ENCODE data around the gene TLR6. TPM values are rescaled to one million over a fixed set of nuclear protein-coding genes. Genes with fewer than 3 reads are reported as not detected.

The TLR6 gene
- total RNA-seq, 1 donor from 2014 or later, result not detected

DNA sequence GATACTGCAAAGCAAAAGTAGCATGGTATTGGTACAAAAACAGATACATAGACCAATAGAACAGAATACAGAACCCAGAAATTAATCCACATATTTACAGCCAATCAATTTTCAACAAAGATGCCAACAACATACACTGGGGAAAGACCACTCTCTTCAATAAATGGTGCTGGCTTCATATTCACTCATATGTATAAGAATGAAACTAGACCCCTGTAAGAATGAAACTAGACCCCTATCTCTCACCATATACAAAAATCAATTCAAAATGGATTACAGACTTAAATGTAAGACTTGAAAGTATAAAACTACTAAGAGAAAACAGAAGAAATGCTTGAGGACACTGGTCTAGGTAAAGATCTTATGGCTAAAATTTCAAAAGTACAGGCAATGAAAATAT, 19.3 kb downstream of the TLR6 start:
- Mint-ChIP-seq H3K36me3 (ENCODE audit: unreplicated experiment) (peaks cover 5% of the 10 kb centered on the region), H3K27ac (ENCODE audit: unreplicated experiment) (no peak overlapping the region), H3K4me1 (ENCODE audit: low read depth, unreplicated experiment) (no peaks in the 10 kb centered on the region), H3K4me3 (ENCODE audit: unreplicated experiment) (no peak overlapping the region), H3K27me3 (ENCODE audit: unreplicated experiment) (no peaks in the 10 kb centered on the region), H3K9me3 (ENCODE audit: unreplicated experiment) (no peaks in the 10 kb centered on the region)
- TF ChIP-seq, protein P1, sequence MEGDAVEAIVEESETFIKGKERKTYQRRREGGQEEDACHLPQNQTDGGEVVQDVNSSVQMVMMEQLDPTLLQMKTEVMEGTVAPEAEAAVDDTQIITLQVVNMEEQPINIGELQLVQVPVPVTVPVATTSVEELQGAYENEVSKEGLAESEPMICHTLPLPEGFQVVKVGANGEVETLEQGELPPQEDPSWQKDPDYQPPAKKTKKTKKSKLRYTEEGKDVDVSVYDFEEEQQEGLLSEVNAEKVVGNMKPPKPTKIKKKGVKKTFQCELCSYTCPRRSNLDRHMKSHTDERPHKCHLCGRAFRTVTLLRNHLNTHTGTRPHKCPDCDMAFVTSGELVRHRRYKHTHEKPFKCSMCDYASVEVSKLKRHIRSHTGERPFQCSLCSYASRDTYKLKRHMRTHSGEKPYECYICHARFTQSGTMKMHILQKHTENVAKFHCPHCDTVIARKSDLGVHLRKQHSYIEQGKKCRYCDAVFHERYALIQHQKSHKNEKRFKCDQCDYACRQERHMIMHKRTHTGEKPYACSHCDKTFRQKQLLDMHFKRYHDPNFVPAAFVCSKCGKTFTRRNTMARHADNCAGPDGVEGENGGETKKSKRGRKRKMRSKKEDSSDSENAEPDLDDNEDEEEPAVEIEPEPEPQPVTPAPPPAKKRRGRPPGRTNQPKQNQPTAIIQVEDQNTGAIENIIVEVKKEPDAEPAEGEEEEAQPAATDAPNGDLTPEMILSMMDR (IDR thresholded peaks at IDR 0.05; ENCODE audit: partially characterized antibody, unreplicated experiment), result no peak
- no peak for DNase-seq

DNA sequence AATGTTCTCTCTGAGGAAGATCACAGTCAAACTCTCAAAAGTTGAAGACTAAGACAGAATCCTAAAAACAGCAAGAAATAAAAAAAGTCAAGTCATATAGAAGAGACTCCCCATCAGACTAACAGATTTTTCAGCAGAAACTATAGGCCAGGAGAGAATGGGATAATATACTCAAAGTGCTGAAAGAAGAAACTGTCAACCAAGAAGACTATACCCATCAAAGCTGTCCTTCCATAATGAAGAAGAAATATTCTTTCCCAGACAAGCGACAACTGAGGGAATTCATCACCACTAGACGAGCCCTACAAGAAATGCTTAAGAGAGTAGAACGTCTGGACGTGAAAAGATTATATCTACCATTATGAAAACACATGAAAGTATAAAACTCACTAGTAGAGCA, 22.0 kb downstream of the TLR6 start:
- TF ChIP-seq, protein P1 (IDR thresholded peaks at IDR 0.05; ENCODE audit: partially characterized antibody, unreplicated experiment), result no peak
- no peak overlapping the region for H3K4me3 Mint-ChIP-seq (ENCODE audit: unreplicated experiment)
- no peaks in the 10 kb centered on the region for H3K4me1 Mint-ChIP-seq (ENCODE audit: low read depth, unreplicated experiment)
- peaks cover 5% of the 10 kb centered on the region for H3K36me3 Mint-ChIP-seq (ENCODE audit: unreplicated experiment)
- H3K9me3 Mint-ChIP-seq (ENCODE audit: unreplicated experiment), result no peaks in the 10 kb centered on the region
- no peak overlapping the region for H3K27ac Mint-ChIP-seq (ENCODE audit: unreplicated experiment)
- no peak for DNase-seq
- H3K27me3 Mint-ChIP-seq (ENCODE audit: unreplicated experiment), result no peaks in the 10 kb centered on the region

DNA sequence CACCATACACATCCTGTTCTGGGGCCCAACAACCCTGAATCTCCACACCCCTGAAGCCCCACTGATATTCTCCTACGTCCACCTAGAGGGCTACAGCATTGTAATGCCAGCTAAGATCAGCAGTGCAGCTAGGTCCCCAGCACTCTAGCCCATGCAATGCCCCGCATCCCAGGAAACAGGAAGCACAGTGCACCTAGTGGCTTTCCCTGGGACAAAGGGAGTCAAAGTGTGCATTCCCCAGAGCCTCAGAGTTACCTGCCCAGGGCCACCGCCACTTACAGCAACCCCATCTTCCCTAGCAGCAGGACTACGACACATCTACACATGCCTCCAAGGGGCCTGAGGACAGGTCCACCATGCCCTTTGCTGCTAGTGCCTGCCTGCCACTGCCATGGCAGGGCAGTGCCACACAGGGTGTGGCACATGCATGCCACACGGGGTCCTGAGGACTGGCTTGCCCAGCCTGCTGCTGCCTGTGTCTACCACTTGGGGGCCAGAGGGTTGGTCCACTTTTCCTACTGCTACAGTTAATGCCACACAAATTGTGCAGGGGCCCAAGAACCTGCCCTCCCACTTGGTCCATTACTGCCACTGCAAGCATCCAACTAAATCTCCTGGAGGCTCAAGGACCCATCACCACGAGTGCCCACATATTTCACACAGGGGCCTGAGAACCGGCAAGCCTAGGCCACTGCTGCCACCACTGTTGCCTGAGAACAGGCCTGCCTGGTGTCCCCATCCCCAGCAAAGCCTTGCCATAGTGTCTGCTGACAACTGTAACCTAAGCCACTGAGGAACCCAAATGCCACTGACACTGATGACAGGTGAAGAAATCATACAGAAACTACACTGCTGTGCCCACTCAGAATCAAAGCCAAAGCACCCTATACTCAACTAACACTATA, 23.7 kb downstream of the TLR6 start:
- Mint-ChIP-seq H3K4me3 (ENCODE audit: unreplicated experiment) (no peak overlapping the region), H3K9me3 (ENCODE audit: unreplicated experiment) (no peaks in the 10 kb centered on the region), H3K27ac (ENCODE audit: unreplicated experiment) (no peak overlapping the region), H3K36me3 (ENCODE audit: unreplicated experiment) (peaks cover 5% of the 10 kb centered on the region), H3K27me3 (ENCODE audit: unreplicated experiment) (no peaks in the 10 kb centered on the region), H3K4me1 (ENCODE audit: low read depth, unreplicated experiment) (no peaks in the 10 kb centered on the region)
- TF ChIP-seq, protein P1 (IDR thresholded peaks at IDR 0.05; ENCODE audit: partially characterized antibody, unreplicated experiment), result no peak
- DNase-seq, result no peak

DNA sequence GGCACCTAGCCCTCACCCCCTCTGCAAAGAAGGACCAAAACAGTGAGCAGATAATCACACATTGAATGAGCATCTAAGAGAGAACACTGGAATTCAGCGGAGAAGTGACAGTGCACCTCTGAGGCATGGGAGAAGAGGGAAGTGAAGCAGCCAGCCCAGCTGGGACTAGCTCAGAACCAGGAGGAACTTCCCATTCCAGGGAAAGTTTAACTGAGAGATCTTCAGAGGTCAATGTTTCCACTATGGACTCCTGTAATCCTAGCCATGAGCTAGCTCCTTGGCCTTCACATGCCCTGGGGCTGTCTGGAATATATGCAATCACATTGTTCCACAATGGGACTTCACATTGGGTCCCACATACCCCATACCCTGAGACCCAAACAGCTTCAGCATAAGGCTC, 24.4 kb downstream of the TLR6 start:
- no peaks in the 10 kb centered on the region for H3K9me3 Mint-ChIP-seq (ENCODE audit: unreplicated experiment)
- no peak for DNase-seq
- H3K4me1 Mint-ChIP-seq (ENCODE audit: low read depth, unreplicated experiment), result no peaks in the 10 kb centered on the region

DNA sequence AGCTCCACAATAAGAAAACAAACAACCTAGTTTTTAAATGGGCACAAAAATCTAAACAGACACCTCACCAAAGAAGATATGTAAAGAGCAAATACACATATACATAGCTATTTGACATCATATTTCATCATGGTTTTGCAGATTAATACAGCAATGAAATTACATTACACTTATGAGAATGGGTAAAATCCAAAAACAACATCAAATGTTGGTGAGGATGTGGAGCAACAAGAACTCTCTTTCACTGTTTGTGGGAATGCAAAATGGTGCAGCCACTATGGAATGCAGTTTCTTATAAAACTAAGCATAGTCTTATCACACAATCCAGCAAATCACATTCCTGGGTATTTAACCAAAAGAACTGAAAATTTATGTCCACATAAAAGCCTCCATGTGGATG, 25.0 kb downstream of the TLR6 start:
- no peak overlapping the region for H3K27ac Mint-ChIP-seq (ENCODE audit: unreplicated experiment)
- H3K4me1 Mint-ChIP-seq (ENCODE audit: low read depth, unreplicated experiment), result no peaks in the 10 kb centered on the region
- no peak for DNase-seq
- TF ChIP-seq, protein P1 (IDR thresholded peaks at IDR 0.05; ENCODE audit: partially characterized antibody, unreplicated experiment), result no peak
- H3K27me3 Mint-ChIP-seq (ENCODE audit: unreplicated experiment), result no peaks in the 10 kb centered on the region
- no peak overlapping the region for H3K4me3 Mint-ChIP-seq (ENCODE audit: unreplicated experiment)
- H3K9me3 Mint-ChIP-seq (ENCODE audit: unreplicated experiment), result no peaks in the 10 kb centered on the region
- peaks cover 5% of the 10 kb centered on the region for H3K36me3 Mint-ChIP-seq (ENCODE audit: unreplicated experiment)

More for the DNA sequence above, 24.4 kb downstream of the TLR6 start:
- TF ChIP-seq, protein P1 (IDR thresholded peaks at IDR 0.05; ENCODE audit: partially characterized antibody, unreplicated experiment), result no peak
- Mint-ChIP-seq H3K4me3 (ENCODE audit: unreplicated experiment) (no peak overlapping the region), H3K36me3 (ENCODE audit: unreplicated experiment) (peaks cover 5% of the 10 kb centered on the region), H3K27ac (ENCODE audit: unreplicated experiment) (no peak overlapping the region), H3K27me3 (ENCODE audit: unreplicated experiment) (no peaks in the 10 kb centered on the region)

Measured in glutamatergic neuron (in vitro differentiated cells).